SK-N-SH (cell line): ENCODE measurements around the gene ATP11B. TPM values are rescaled to one million over a fixed set of nuclear protein-coding genes. Genes with fewer than 3 reads are reported as not detected.

Source experiments
- CTCF ChIA-PET: fragments of 300-600, 350-600 bp; formaldehyde crosslinking; extraction: SDS; loops from one replicate; lab custom pipeline; 2021; lab: Yijun Ruan, JAX
- POLR2A ChIA-PET: fragments of 350-600 bp; sonication (Branson Sonifier 250); formaldehyde crosslinking; extraction: SDS; loops from one replicate; lab custom pipeline; 2020; ENCODE audit warnings: antibody characterized with exemption, inconsistent platforms; lab: Yijun Ruan, JAX
- DNase-seq: peaks from one replicate; pipeline ENCODE4 v3.0.0; 2012
- H2AFZ ChIP-seq: fragments of 200-600 bp; sonication (generic); 2 replicates; pipeline ENCODE4 v1.8.1; 2016; ENCODE audit warnings: antibody characterized with exemption, mild to moderate bottlenecking, low read depth
- H3F3A ChIP-seq: fragments of 200-600 bp; sonication (generic); replicated peaks from 2 replicates; pipeline ENCODE3; 2016; ENCODE audit warnings: antibody characterized with exemption, mild to moderate bottlenecking; ENCODE audit not compliant: insufficient read depth
- H3K27ac ChIP-seq, 2 experiments: fragments of 200-500 bp in 1 of 2; fragments of 200-600 bp in 1 of 2; sonication (Bioruptor generic) in 1 of 2; sonication (generic), shearing (Covaris generic) in 1 of 2; 2 replicates each; pipeline versions ENCODE4 v1.5.1 to v1.6.1; 2014 to 2016; ENCODE audit warnings: low read depth in 2 of 2, inconsistent platforms in 1 of 2, low read length in 1 of 2, mild to moderate bottlenecking in 1 of 2, mixed read lengths in 1 of 2
- H3K27me3 ChIP-seq: fragments of 200-600 bp; sonication (generic), shearing (Covaris generic); 2 replicates; pipeline ENCODE4 v1.6.1; 2016; ENCODE audit warnings: mixed run types; ENCODE audit not compliant: insufficient read depth
- H3K36me3 ChIP-seq, 2 experiments: fragments of 200-500 bp in 1 of 2; fragments of 200-600 bp in 1 of 2; sonication (Bioruptor generic) in 1 of 2; sonication (generic) in 1 of 2; replicated peaks in 1 of 2; 2 replicates each; pipeline versions ENCODE3 to v1.5.1; 2014 to 2016; ENCODE audit warnings: low read length in 1 of 2, mild to moderate bottlenecking in 1 of 2; ENCODE audit not compliant: insufficient read depth in 2 of 2, control insufficient read depth in 1 of 2
- H3K4me1 ChIP-seq, 2 experiments: fragments of 200-500 bp in 1 of 2; fragments of 200-600 bp in 1 of 2; sonication (Bioruptor generic) in 1 of 2; sonication (generic), shearing (Covaris generic) in 1 of 2; 2 replicates each; pipeline versions ENCODE4 v1.5.1 to v1.6.1; 2014 to 2016; ENCODE audit warnings: low read depth in 1 of 2, low read length in 1 of 2, mixed run types in 1 of 2; ENCODE audit not compliant: insufficient read depth in 2 of 2, control insufficient read depth in 1 of 2
- H3K4me2 ChIP-seq: fragments of 200-600 bp; sonication (generic), shearing (Covaris generic); 2 replicates; pipeline ENCODE4 v1.6.1; 2017; ENCODE audit warnings: mixed run types
- H3K4me3 ChIP-seq, 2 experiments: fragments of 200-500 bp in 1 of 2; fragments of 200-600 bp in 1 of 2; sonication (Bioruptor generic) in 1 of 2; sonication (generic), shearing (Covaris generic) in 1 of 2; 2 replicates each; pipeline versions ENCODE4 v1.5.1 to v1.8.1; 2014 to 2016; ENCODE audit warnings: low read depth in 2 of 2, inconsistent platforms in 1 of 2, low read length in 1 of 2, mild to moderate bottlenecking in 1 of 2, mixed read lengths in 1 of 2, moderate library complexity in 1 of 2
- H3K79me2 ChIP-seq: fragments of 200-600 bp; sonication (generic); 2 replicates; pipeline ENCODE4 v1.8.1; 2017; ENCODE audit warnings: mild to moderate bottlenecking; ENCODE audit not compliant: insufficient read depth
- H3K9ac ChIP-seq: fragments of 200-600 bp; sonication (generic); 2 replicates; pipeline ENCODE4 v1.6.1; 2017; ENCODE audit warnings: mixed run types
- H3K9me2 ChIP-seq: fragments of 200-600 bp; sonication (generic); 2 replicates; pipeline ENCODE4 v1.6.1; 2017; ENCODE audit warnings: mixed run types
- H3K9me3 ChIP-seq: fragments of 200-600 bp; sonication (generic); 2 replicates; pipeline ENCODE4 v1.6.1; 2017; ENCODE audit warnings: mixed run types, mild to moderate bottlenecking, moderate library complexity
- H4K20me1 ChIP-seq: fragments of 200-600 bp; sonication (generic); 2 replicates; pipeline ENCODE4 v1.6.1; 2017; ENCODE audit warnings: mild to moderate bottlenecking, mixed run types; ENCODE audit not compliant: insufficient read depth
- CHD2 ChIP-seq: fragments of 150-350 bp; IDR thresholded peaks from 2 replicates; pipeline ENCODE4 v1.6.1; 2018; ENCODE audit warnings: low read length; ENCODE audit not compliant: partially characterized antibody
- ELF1 ChIP-seq: IDR thresholded peaks from 2 replicates; pipeline ENCODE4 v1.4.0; 2012
- EP300 ChIP-seq, 2 experiments: IDR thresholded peaks; 2 replicates each; pipeline versions ENCODE4 v1.4.0 to v1.6.1; 2012; ENCODE audit warnings: borderline replicate concordance in 1 of 2, low read depth in 1 of 2, low read length in 1 of 2
- EZH2phosphoT487 ChIP-seq: fragments of 200-600 bp; sonication (generic); IDR thresholded peaks from 2 replicates; pipeline ENCODE4 v1.6.1; 2017; ENCODE audit warnings: low read depth, mixed run types, mild to moderate bottlenecking, antibody characterized with exemption, moderate library complexity, borderline replicate concordance
- FOSL2 ChIP-seq: IDR thresholded peaks from 2 replicates; pipeline ENCODE4 v1.4.0; 2012; ENCODE audit warnings: low read depth, mild to moderate bottlenecking, moderate library complexity, borderline replicate concordance
- FOXJ3 ChIP-seq: sonication (generic); formaldehyde crosslinking; IDR thresholded peaks from 2 replicates; pipeline ENCODE4 v1.5.1; 2020; ENCODE audit warnings: mild to moderate bottlenecking, missing genetic modification reagents
- FOXM1 ChIP-seq: IDR thresholded peaks from 2 replicates; pipeline ENCODE4 v1.4.0; 2012; ENCODE audit warnings: low read depth, mild to moderate bottlenecking
- GABPA ChIP-seq: IDR thresholded peaks from 2 replicates; pipeline ENCODE4 v1.4.0; 2012; ENCODE audit warnings: low read depth, mild to moderate bottlenecking
- IRF3 ChIP-seq: fragments of 150-350 bp; IDR thresholded peaks from 2 replicates; pipeline ENCODE4 v1.6.1; 2016; ENCODE audit warnings: mild to moderate bottlenecking, low read depth, low read length
- MEF2A ChIP-seq: IDR thresholded peaks from 2 replicates; pipeline ENCODE4 v1.4.0; 2012; ENCODE audit warnings: low read depth, borderline replicate concordance
- POLR2AphosphoS5 ChIP-seq: IDR thresholded peaks from 2 replicates; pipeline ENCODE4 v1.6.1; 2012; ENCODE audit warnings: low read depth, low read length
- RCOR1 ChIP-seq: fragments of 150-350 bp; IDR thresholded peaks from 2 replicates; pipeline ENCODE4 v1.6.1; 2017; ENCODE audit warnings: antibody characterized with exemption, low read length
- SMC3 ChIP-seq: IDR thresholded peaks from 2 replicates; pipeline ENCODE4 v1.6.1; 2012; ENCODE audit warnings: low read depth, low read length, improper control_type of control experiment
- TAF1 ChIP-seq: IDR thresholded peaks from 2 replicates; pipeline ENCODE4 v1.6.1; 2012; ENCODE audit warnings: low read depth, mild to moderate bottlenecking, low read length, moderate library complexity, borderline replicate concordance
- TCF12 ChIP-seq: IDR thresholded peaks from 2 replicates; pipeline ENCODE4 v1.4.0; 2012
- YY1 ChIP-seq: IDR thresholded peaks from 2 replicates; pipeline ENCODE4 v1.4.0; 2012; ENCODE audit warnings: low read depth, mild to moderate bottlenecking
- WGBS: methylation state at CpG from one replicate; pipeline ENCODE4 v1.1.6; 2017; ENCODE audit warnings: low lambda C conversion rate; 5-methylcytosine and 5-hydroxymethylcytosine counted together
- polyA plus RNA-seq, 3 experiments: library from polyadenylated mRNA; depleted of rRNA; stranded (reverse); fragments of >200 nt; gene quantifications; 2 replicates each; pipeline ENCODE4 v1.2.3, GENCODE V29; 2012
- TF ChIP-seq, protein P1 (sequence below): fragments of 200-600 bp; sonication (generic); IDR thresholded peaks from 2 replicates; pipeline ENCODE4 v1.6.1; 2017; ENCODE audit warnings: antibody characterized with exemption, mild to moderate bottlenecking, moderate library complexity
- TF ChIP-seq, protein P2 (sequence below): IDR thresholded peaks from 2 replicates; pipeline ENCODE4 v1.4.0; 2012; ENCODE audit warnings: low read depth, borderline replicate concordance
- TF ChIP-seq, protein P3 (sequence below): IDR thresholded peaks from 2 replicates; pipeline ENCODE4 v1.6.1; 2012; ENCODE audit warnings: mild to moderate bottlenecking, low read depth, low read length, moderate library complexity

The ATP11B gene
- polyA plus RNA-seq, 1 of the 3 experiments (the other 2 are of a cell fraction): 8.7 TPM

GRCh38 chr3:182914341-182914740, 121.0 kb downstream of the ATP11B start:
- no peak overlapping the region for H3K4me3 ChIP-seq
- no peak overlapping the region for H3K9ac ChIP-seq
- H2AFZ ChIP-seq: no peak overlapping the region
- H3K4me2 ChIP-seq: no peak overlapping the region
- H3K9me3 ChIP-seq: no peaks in the 10 kb centered on the region
- CTCF ChIA-PET: interaction anchor here (1.5 kb wide), 1 partner anchor 10 kb away, joined by 4 read pairs; no protein-coding TSS in a partner anchor
- WGBS: 84% methylated on average over 1 of the region's 1 CpG
- H3K9me2 ChIP-seq: no peaks in the 10 kb centered on the region
- peaks cover 26 to 42% of the 10 kb centered on the region in 2 experiments for H3K36me3 ChIP-seq
- H3F3A ChIP-seq: no peaks in the 10 kb centered on the region
- H3K79me2 ChIP-seq: no peaks in the 10 kb centered on the region
- TF ChIP-seq, protein P1, sequence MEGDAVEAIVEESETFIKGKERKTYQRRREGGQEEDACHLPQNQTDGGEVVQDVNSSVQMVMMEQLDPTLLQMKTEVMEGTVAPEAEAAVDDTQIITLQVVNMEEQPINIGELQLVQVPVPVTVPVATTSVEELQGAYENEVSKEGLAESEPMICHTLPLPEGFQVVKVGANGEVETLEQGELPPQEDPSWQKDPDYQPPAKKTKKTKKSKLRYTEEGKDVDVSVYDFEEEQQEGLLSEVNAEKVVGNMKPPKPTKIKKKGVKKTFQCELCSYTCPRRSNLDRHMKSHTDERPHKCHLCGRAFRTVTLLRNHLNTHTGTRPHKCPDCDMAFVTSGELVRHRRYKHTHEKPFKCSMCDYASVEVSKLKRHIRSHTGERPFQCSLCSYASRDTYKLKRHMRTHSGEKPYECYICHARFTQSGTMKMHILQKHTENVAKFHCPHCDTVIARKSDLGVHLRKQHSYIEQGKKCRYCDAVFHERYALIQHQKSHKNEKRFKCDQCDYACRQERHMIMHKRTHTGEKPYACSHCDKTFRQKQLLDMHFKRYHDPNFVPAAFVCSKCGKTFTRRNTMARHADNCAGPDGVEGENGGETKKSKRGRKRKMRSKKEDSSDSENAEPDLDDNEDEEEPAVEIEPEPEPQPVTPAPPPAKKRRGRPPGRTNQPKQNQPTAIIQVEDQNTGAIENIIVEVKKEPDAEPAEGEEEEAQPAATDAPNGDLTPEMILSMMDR: no peak
- TF ChIP-seq YY1 (no peak), MEF2A (no peak), FOSL2 (no peak), ELF1 (no peak), GABPA (no peak), RCOR1 (no peak), EP300 (IDR thresholded peaks at IDR 0.05; ENCODE audit: borderline replicate concordance in 1 of 2, low read depth in 1 of 2, low read length in 1 of 2) (no peak), FOXJ3 (CRISPR knock-in tag) (no peak), TAF1 (no peak), POLR2AphosphoS5 (no peak), SMC3 (no peak), EZH2phosphoT487 (no peak)
- H3K27me3 ChIP-seq: no peaks in the 10 kb centered on the region
- POLR2A ChIA-PET: no interaction called here
- DNase-seq: no peak
- H4K20me1 ChIP-seq: no peaks in the 10 kb centered on the region
- H3K4me1 ChIP-seq: peaks cover 0 to 4% of the 10 kb centered on the region in 2 experiments; a peak in 2 of 4 replicates
- no peak overlapping the region for H3K27ac ChIP-seq

GRCh38 chr3:182917134-182917533, 123.8 kb downstream of the ATP11B start:
- Histone ChIP-seq H3K79me2 (no peaks in the 10 kb centered on the region), H3K9me2 (no peaks in the 10 kb centered on the region), H3K4me1 (peaks cover 0 to 10% of the 10 kb centered on the region in 2 experiments; a peak in 2 of 4 replicates), H3K27me3 (no peaks in the 10 kb centered on the region), H3K4me2 (no peak overlapping the region), H4K20me1 (no peaks in the 10 kb centered on the region), H3F3A (no peaks in the 10 kb centered on the region), H2AFZ (no peak overlapping the region), H3K9ac (no peak overlapping the region), H3K36me3 (peaks cover 23 to 43% of the 10 kb centered on the region in 2 experiments), H3K27ac (no peak overlapping the region), H3K4me3 (no peak overlapping the region), H3K9me3 (no peaks in the 10 kb centered on the region)
- ChIA-PET POLR2A (no interaction called here), CTCF (interaction anchor here (0.9 to 1.2 kb wide), 3 partner anchors 8 to 28 kb away, joined by 3 to 4 read pairs (median 4); no protein-coding TSS in a partner anchor)
- no peak for DNase-seq
- WGBS: 96% methylated on average over 3 of the region's 3 CpGs
- TF ChIP-seq IRF3: no peak
- TF ChIP-seq EP300 (IDR thresholded peaks at IDR 0.05; ENCODE audit: borderline replicate concordance in 1 of 2, low read depth in 1 of 2, low read length in 1 of 2): no peak
- no peak for TF ChIP-seq TCF12
- TF ChIP-seq FOXM1: no peak
- TF ChIP-seq, protein P2, sequence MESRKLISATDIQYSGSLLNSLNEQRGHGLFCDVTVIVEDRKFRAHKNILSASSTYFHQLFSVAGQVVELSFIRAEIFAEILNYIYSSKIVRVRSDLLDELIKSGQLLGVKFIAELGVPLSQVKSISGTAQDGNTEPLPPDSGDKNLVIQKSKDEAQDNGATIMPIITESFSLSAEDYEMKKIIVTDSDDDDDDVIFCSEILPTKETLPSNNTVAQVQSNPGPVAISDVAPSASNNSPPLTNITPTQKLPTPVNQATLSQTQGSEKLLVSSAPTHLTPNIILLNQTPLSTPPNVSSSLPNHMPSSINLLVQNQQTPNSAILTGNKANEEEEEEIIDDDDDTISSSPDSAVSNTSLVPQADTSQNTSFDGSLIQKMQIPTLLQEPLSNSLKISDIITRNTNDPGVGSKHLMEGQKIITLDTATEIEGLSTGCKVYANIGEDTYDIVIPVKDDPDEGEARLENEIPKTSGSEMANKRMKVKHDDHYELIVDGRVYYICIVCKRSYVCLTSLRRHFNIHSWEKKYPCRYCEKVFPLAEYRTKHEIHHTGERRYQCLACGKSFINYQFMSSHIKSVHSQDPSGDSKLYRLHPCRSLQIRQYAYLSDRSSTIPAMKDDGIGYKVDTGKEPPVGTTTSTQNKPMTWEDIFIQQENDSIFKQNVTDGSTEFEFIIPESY: no peak
- TF ChIP-seq, protein P3, sequence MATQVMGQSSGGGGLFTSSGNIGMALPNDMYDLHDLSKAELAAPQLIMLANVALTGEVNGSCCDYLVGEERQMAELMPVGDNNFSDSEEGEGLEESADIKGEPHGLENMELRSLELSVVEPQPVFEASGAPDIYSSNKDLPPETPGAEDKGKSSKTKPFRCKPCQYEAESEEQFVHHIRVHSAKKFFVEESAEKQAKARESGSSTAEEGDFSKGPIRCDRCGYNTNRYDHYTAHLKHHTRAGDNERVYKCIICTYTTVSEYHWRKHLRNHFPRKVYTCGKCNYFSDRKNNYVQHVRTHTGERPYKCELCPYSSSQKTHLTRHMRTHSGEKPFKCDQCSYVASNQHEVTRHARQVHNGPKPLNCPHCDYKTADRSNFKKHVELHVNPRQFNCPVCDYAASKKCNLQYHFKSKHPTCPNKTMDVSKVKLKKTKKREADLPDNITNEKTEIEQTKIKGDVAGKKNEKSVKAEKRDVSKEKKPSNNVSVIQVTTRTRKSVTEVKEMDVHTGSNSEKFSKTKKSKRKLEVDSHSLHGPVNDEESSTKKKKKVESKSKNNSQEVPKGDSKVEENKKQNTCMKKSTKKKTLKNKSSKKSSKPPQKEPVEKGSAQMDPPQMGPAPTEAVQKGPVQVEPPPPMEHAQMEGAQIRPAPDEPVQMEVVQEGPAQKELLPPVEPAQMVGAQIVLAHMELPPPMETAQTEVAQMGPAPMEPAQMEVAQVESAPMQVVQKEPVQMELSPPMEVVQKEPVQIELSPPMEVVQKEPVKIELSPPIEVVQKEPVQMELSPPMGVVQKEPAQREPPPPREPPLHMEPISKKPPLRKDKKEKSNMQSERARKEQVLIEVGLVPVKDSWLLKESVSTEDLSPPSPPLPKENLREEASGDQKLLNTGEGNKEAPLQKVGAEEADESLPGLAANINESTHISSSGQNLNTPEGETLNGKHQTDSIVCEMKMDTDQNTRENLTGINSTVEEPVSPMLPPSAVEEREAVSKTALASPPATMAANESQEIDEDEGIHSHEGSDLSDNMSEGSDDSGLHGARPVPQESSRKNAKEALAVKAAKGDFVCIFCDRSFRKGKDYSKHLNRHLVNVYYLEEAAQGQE: no peak
- TF ChIP-seq YY1: no peak
- no peak for TF ChIP-seq CHD2
